ENCODE measurements around the gene CDH4. TPM values are rescaled to one million over a fixed set of nuclear protein-coding genes. Genes with fewer than 3 reads are reported as not detected.

The CDH4 gene
- total RNA-seq, 2 donors from 2014 or later = 0.07 to 0.94 TPM

- no peaks in the 10 kb centered on the region for H3K36me3 ChIP-seq
- H3K27me3 ChIP-seq = no peaks in the 10 kb centered on the region
- no peaks in the 10 kb centered on the region for H3K4me1 ChIP-seq
- no peak for TF ChIP-seq CTCF (IDR thresholded peaks at IDR 0.05)
- H3K9me3 ChIP-seq = no peaks in the 10 kb centered on the region
- DNase-seq (ENCODE audit: low spot score) = no peak
- no peak overlapping the region for H3K27ac ChIP-seq
- no peak overlapping the region for H3K4me3 ChIP-seq
Measured at GRCh38 chr20:61487997-61488371, 235.9 kb downstream of the CDH4 start.

- Histone ChIP-seq H3K4me3 (no peak overlapping the region), H3K4me1 (no peaks in the 10 kb centered on the region), H3K27me3 (no peaks in the 10 kb centered on the region), H3K9me3 (no peaks in the 10 kb centered on the region), H3K27ac (no peak overlapping the region), H3K36me3 (no peaks in the 10 kb centered on the region)
- TF ChIP-seq CTCF (IDR thresholded peaks at IDR 0.05) = no peak
- DNase-seq (ENCODE audit: low spot score) = no peak
Measured at GRCh38 chr20:61490721-61491120, 238.7 kb downstream of the CDH4 start.

- Histone ChIP-seq H3K4me1 (no peaks in the 10 kb centered on the region), H3K36me3 (no peaks in the 10 kb centered on the region), H3K4me3 (no peak overlapping the region), H3K27me3 (no peaks in the 10 kb centered on the region), H3K27ac (no peak overlapping the region), H3K9me3 (no peaks in the 10 kb centered on the region)
- no peak for DNase-seq (ENCODE audit: low spot score)
- no peak for TF ChIP-seq CTCF (IDR thresholded peaks at IDR 0.05)
Measured at GRCh38 chr20:61492065-61492464, 240.0 kb downstream of the CDH4 start.

GRCh38 chr20:61493798-61494305, 241.8 kb downstream of the CDH4 start:
- peak; percentile 43 for DNase-seq (ENCODE audit: low spot score)
- no peaks in the 10 kb centered on the region for H3K9me3 ChIP-seq
- H3K27ac ChIP-seq = no peak overlapping the region
- H3K4me3 ChIP-seq = no peak overlapping the region
- no peaks in the 10 kb centered on the region for H3K4me1 ChIP-seq
- H3K27me3 ChIP-seq = no peaks in the 10 kb centered on the region
- no peaks in the 10 kb centered on the region for H3K36me3 ChIP-seq
- no peak for TF ChIP-seq CTCF (IDR thresholded peaks at IDR 0.05)

- no peaks in the 10 kb centered on the region for H3K9me3 ChIP-seq
- no peak for DNase-seq (ENCODE audit: low spot score)
- H3K27me3 ChIP-seq = no peaks in the 10 kb centered on the region
- no peak overlapping the region for H3K27ac ChIP-seq
- no peaks in the 10 kb centered on the region for H3K4me1 ChIP-seq
- no peak overlapping the region for H3K4me3 ChIP-seq
- no peak for TF ChIP-seq CTCF (IDR thresholded peaks at IDR 0.05)
- no peaks in the 10 kb centered on the region for H3K36me3 ChIP-seq
Measured at GRCh38 chr20:61494763-61495575, 242.9 kb downstream of the CDH4 start.
